Heart left ventricle (tissue), 16 donors: Measurements from ENCODE around the gene B4GAT1. TPM values are rescaled to one million over a fixed set of nuclear protein-coding genes. Genes with fewer than 3 reads are reported as not detected.

ENCODE experiments used
- ATAC-seq, 4 donors: fragments of 200-7000 bp; cut with Tn5 transposase; one replicate each; pipeline ENCODE4 v1.9.1; 2020 to 2022; ENCODE audit warnings: moderate library complexity in 4 of 4, mild to moderate bottlenecking in 3 of 4, moderate number of reproducible peaks in 1 of 4
- DNase-seq, 5 donors: peaks; one replicate each; pipeline ENCODE4 v3.0.0-alpha.2; 2020
- H3K27ac ChIP-seq, 12 donors: fragments of 200-600 bp; sonication (generic) in 4 of 12; one replicate each; pipeline versions ENCODE4 v1.5.0 to v1.8.0; 2016 to 2022; ENCODE audit warnings: mild to moderate bottlenecking in 2 of 12
- H3K27me3 ChIP-seq, 9 donors: fragments of 200-600 bp; sonication (generic) in 2 of 9; one replicate each; pipeline versions ENCODE4 v1.5.1 to v1.8.0; 2016 to 2022; ENCODE audit warnings: mild to moderate bottlenecking in 3 of 9
- H3K36me3 ChIP-seq, 9 donors: fragments of 200-600 bp; sonication (generic) in 2 of 9; one replicate each; pipeline versions ENCODE4 v1.5.0 to v1.8.0; 2018 to 2022; ENCODE audit warnings: mild to moderate bottlenecking in 2 of 9
- H3K4me1 ChIP-seq, 12 donors: fragments of 200-600 bp; sonication (generic) in 4 of 12; one replicate each; pipeline versions ENCODE4 v1.5.0 to v1.8.0; 2016 to 2022; ENCODE audit warnings: mild to moderate bottlenecking in 3 of 12
- H3K4me3 ChIP-seq, 12 donors: fragments of 200-600 bp; sonication (generic) in 4 of 12; one replicate each; pipeline versions ENCODE4 v1.5.0 to v1.8.0; 2017 to 2022; ENCODE audit warnings: mild to moderate bottlenecking in 9 of 12, moderate library complexity in 4 of 12
- H3K9me3 ChIP-seq, 12 donors: fragments of 200-600 bp; sonication (generic) in 4 of 12; one replicate each; pipeline versions ENCODE4 v1.5.0 to v1.8.0; 2016 to 2022; ENCODE audit warnings: mild to moderate bottlenecking in 1 of 12
- POLR2A ChIP-seq, 2 donors: fragments of 450-650 bp; IDR thresholded peaks; one replicate each; pipeline ENCODE4 v1.6.1; 2017; ENCODE audit warnings: antibody characterized with exemption in 2 of 2, mild to moderate bottlenecking in 2 of 2, moderate library complexity in 2 of 2
- WGBS, 4 donors: extraction: QIAGEN DNeasy Blood & Tissue Kit in 2 of 4; methylation state at CpG; one replicate each; pipeline versions ENCODE4 v1.1.5 to v1.1.7; 2013 to 2018; 5-methylcytosine and 5-hydroxymethylcytosine counted together
- intact Hi-C, 10 donors: fragments of 100-400 bp; cut with DNase I; formaldehyde crosslinking; loops; one replicate each; pipeline versions ENCODE4 v1.11.1 to v1.14.2; 2022
- polyA plus RNA-seq, 2 donors: library from polyadenylated mRNA; stranded (reverse); fragments of 200-250 nt; gene quantifications; one replicate each; pipeline ENCODE4 v1.2.3, GENCODE V29; 2013
- total RNA-seq, 9 donors: library from RNA; depleted of rRNA in 2 of 9; stranded (reverse); fragments of >200 nt in 2 of 9; fragmentation: NEBNext Ultra II Directional in 3 of 9; extraction: Animal tissue kit (Norgen Biotek cat#: 25700) in 3 of 9; gene quantifications; one replicate each; pipeline versions ENCODE4 v1.1.0 to v1.2.4, GENCODE V29; 2016 to 2023
- TF ChIP-seq, protein P1 (sequence below), 12 donors: fragments of 200-600 bp; sonication (generic) in 4 of 12; IDR thresholded peaks; one replicate each; pipeline versions ENCODE4 v1.5.0 to v1.8.0; 2018 to 2022; ENCODE audit warnings: antibody characterized with exemption in 12 of 12, mild to moderate bottlenecking in 5 of 12
- donor health status: ischemic (EF 13 %, LVEDD 7.1; RV severe dilation, severe dysfunction).
- donor health status: healthy with polysubstance abuse.
- donor health status: DM: no; HTN: yes; CAD: no.
- donor health status: DM: no; HTN: no; CAD: no.
- donor health status: ischemic (EF 25% LVEDD 6.9; RV normal size, moderate dysfunction).
- donor health status: ischemic (EF 25% LVEDD 5.7; RV mildly dilated, moderate dysfunction).
- donor health status: healthy.
- donor health status: DM: yes; HTN: yes; CAD: no.
- donor health status: ischemic (EF 35%, LVEDD 5.7; RV mildly dilated, moderate dysfunction).
- donor health status: nonischemic (EF 11% LVEDD 7.7; RV severe dilation, severe dysfunction).
- donor health status: DM: yes; HTN: yes; CAD: no.
- donor health status: PGD.
- donor health status: ischemic (EF 29% LVEDD 5.4; RV normal size, mild dysfunction).
- donor health status: nonischemic (EF 23%, LVEDD 6.1; RV moderate dilation, normal function).

The B4GAT1 gene
- total and polyA plus RNA-seq, 11 donors = 37.2 to 109 (median 52.3) TPM

DNA sequence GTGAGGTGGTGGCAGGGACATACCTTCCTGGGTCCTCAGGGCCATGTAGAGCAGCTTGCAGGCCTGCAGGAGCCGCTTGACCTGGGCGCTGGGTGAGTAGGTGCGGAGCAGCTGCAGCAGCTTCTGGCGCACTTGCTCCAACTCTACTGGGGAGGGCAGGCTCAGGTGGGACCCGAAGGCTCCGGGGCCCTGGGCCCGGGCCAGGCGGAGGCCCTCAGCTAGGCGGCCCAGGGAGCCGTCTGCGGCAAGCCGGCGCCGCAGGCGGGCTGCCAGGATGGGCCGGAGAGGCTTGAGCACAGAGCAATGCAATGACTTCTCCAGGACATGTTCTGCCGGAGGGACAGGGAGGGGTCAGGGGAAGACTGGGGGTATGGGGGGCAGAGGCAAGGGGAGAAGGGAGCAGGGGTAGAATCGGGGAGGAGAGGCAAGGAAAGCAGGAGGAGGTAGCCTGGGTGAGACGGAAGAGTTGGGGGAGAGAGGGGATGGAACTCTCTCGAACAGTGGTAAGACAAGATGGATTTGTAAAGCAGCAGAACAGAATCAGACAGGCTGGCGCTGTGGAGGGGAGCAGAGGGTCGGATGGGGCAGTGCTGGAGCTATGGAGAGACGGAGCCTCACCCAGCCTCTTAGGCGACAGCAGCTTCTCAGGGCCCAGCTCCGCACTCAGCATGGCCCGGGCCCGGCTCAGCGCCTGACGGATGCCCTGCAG lies 13.4 kb downstream of the B4GAT1 start:
- intact Hi-C loops = no loop called here
- TF ChIP-seq, protein P1, sequence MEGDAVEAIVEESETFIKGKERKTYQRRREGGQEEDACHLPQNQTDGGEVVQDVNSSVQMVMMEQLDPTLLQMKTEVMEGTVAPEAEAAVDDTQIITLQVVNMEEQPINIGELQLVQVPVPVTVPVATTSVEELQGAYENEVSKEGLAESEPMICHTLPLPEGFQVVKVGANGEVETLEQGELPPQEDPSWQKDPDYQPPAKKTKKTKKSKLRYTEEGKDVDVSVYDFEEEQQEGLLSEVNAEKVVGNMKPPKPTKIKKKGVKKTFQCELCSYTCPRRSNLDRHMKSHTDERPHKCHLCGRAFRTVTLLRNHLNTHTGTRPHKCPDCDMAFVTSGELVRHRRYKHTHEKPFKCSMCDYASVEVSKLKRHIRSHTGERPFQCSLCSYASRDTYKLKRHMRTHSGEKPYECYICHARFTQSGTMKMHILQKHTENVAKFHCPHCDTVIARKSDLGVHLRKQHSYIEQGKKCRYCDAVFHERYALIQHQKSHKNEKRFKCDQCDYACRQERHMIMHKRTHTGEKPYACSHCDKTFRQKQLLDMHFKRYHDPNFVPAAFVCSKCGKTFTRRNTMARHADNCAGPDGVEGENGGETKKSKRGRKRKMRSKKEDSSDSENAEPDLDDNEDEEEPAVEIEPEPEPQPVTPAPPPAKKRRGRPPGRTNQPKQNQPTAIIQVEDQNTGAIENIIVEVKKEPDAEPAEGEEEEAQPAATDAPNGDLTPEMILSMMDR (IDR thresholded peaks at IDR 0.05) = no peak
- no peak for TF ChIP-seq POLR2A (IDR thresholded peaks at IDR 0.05)

DNA sequence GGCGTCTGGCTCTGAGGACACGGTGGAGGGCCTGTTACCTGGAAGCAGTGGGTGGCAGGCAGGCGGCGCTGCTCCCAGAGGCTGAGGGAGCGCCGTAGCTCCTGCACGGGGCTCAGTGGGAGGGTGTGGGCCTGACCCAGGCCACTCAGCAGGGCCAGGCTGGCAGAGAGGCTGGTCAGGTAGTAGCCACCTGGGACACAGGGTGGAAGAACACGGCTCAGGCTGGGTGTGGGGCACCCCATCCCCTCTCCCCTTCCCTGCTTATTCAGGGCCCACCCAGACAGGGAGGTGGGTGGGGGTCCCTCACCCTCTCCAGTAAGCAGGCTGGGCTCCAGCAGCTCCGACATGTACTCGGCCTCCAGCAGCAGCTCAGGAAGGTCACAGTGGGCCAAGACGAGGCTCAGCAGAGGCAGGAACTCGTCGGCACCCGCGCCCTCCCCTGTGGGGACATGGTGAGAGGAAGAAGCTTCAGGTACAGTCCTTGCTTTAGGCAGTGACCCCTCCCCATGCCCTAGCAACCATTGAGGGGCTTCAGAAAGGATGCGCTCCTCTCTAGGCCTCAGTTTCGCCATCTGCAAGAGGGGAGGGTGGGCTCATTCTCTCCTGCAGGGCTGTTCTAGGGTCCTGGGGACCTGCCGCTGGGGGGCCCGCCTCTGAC lies 14.1 kb downstream of the B4GAT1 start:
- intact Hi-C loops = no loop called here
- Histone ChIP-seq H3K4me1 (peaks cover 7 to 43% (median 26%) of the 10 kb centered on the region in 12 donors), H3K27ac (no peak overlapping the region), H3K27me3 (no peaks in the 10 kb centered on the region), H3K9me3 (no peaks in the 10 kb centered on the region), H3K4me3 (no peak overlapping the region), H3K36me3 (peaks cover 0 to 31% (median 8%) of the 10 kb centered on the region in 9 donors)
- DNase-seq = peak in 2 of 5 donors; percentile 10 to 42
- TF ChIP-seq, protein P1 (IDR thresholded peaks at IDR 0.05) = no peak
- TF ChIP-seq POLR2A (IDR thresholded peaks at IDR 0.05) = no peak
- ATAC-seq = no peak
- WGBS, 4 donors = 88 to 93% (median 91%) methylated on average over 12 to 19 of the region's 19 CpGs

More for the DNA sequence above, 13.4 kb downstream of the B4GAT1 start:
- H3K27me3 ChIP-seq = no peaks in the 10 kb centered on the region
- WGBS, 4 donors = 84 to 89% (median 86%) methylated on average over 22 to 29 of the region's 29 CpGs
- peaks cover 0 to 38% (median 13%) of the 10 kb centered on the region in 9 donors for H3K36me3 ChIP-seq
- DNase-seq (peak in 3 of 5 donors; percentile 17 to 41 (median 20)), ATAC-seq (no peak)
- peaks cover 4 to 36% (median 20%) of the 10 kb centered on the region in 12 donors for H3K4me1 ChIP-seq
- H3K9me3 ChIP-seq = no peaks in the 10 kb centered on the region
- H3K27ac ChIP-seq = no peak overlapping the region
- no peak overlapping the region for H3K4me3 ChIP-seq

DNA sequence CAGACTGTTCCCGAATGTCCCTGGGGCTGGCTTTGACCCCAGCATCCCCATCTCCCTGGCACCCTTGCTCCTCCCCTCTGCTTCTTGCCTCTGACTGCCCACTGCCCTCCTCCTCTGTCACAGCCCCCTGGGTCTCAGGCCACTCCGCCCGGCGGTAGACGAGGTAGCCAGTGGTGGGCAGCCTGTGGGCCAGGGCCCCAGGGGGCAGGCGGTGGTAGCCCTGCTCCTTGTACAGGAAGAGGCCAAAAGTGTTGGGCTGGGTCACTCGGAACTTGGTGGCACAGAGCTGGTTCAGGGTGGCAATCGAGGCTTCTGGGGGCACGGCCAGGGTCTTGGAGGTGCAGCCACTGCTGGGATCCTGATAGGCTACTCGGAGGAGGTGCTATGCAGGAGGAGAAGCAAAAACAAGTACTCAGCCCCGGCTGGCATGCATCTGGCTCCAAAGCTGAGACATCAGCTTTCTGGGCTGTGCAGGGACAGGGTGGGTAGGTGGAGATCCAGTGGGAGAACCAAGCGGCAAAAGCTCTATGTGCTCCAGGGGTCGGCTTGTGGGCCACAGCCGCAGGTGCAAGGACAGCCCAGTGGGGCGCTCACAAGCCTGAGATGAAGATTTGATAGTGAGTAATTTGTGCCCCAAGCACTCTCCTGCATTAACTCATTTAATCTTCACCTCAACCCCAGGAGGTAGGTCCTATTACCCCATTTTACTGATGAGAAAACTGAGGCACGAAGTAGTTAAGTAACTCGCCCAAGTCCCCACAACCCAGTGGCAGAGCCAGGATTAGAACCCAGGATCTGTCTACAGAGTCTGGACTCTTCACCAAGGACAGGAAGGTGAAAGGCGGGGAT lies 14.8 kb downstream of the B4GAT1 start:
- Histone ChIP-seq H3K36me3 (peaks cover 0 to 25% (median 6%) of the 10 kb centered on the region in 9 donors), H3K4me3 (no peak overlapping the region), H3K4me1 (peaks cover 7 to 48% (median 32%) of the 10 kb centered on the region in 12 donors), H3K27ac (no peak overlapping the region), H3K27me3 (no peaks in the 10 kb centered on the region), H3K9me3 (no peaks in the 10 kb centered on the region)
- ATAC-seq (no peak), DNase-seq (peak in 1 of 5 donors; percentile 10)
- WGBS, 4 donors = 73 to 85% (median 81%) methylated on average over 17 to 18 of the region's 18 CpGs
- intact Hi-C loops = no loop called here
- no peak for TF ChIP-seq POLR2A (IDR thresholded peaks at IDR 0.05)
- TF ChIP-seq, protein P1 (IDR thresholded peaks at IDR 0.05) = no peak
